Ectodermal cell (in vitro differentiated cells): ENCODE measurements around the gene ACR.

ENCODE experiments used
- H3K27ac ChIP-seq: 2 replicates; pipeline ENCODE4 v1.7.0; 2013; ENCODE audit warnings: mild to moderate bottlenecking, low read depth, low read length; ENCODE audit not compliant: insufficient read depth, poor library complexity, severe bottlenecking
- H3K27me3 ChIP-seq: 2 replicates; pipeline ENCODE4 v1.7.0; 2013; ENCODE audit warnings: mild to moderate bottlenecking, low read length; ENCODE audit not compliant: insufficient read depth, control insufficient read depth, poor library complexity, severe bottlenecking
- H3K36me3 ChIP-seq: one replicate; pipeline ENCODE4 v1.7.0; 2013; ENCODE audit warnings: low read length; ENCODE audit not compliant: control insufficient read depth, insufficient read depth
- H3K4me1 ChIP-seq: one replicate; pipeline ENCODE4 v1.7.0; 2013; ENCODE audit warnings: low read length; ENCODE audit not compliant: control insufficient read depth, insufficient read depth
- H3K4me3 ChIP-seq: 2 replicates; pipeline ENCODE4 v1.7.0; 2013; ENCODE audit warnings: low read depth, low read length, control low read depth; ENCODE audit not compliant: insufficient read depth
- H3K9me3 ChIP-seq: 2 replicates; pipeline ENCODE4 v1.7.0; 2013; ENCODE audit warnings: mild to moderate bottlenecking, low read length, moderate library complexity; ENCODE audit not compliant: control insufficient read depth
- WGBS, 2 experiments: methylation state at CpG; one replicate each; pipeline ENCODE4 v1.1.7; 2013; ENCODE audit warnings: missing lambda C conversion rate in 2 of 2; 5-methylcytosine and 5-hydroxymethylcytosine counted together

Gene ACR

DNA sequence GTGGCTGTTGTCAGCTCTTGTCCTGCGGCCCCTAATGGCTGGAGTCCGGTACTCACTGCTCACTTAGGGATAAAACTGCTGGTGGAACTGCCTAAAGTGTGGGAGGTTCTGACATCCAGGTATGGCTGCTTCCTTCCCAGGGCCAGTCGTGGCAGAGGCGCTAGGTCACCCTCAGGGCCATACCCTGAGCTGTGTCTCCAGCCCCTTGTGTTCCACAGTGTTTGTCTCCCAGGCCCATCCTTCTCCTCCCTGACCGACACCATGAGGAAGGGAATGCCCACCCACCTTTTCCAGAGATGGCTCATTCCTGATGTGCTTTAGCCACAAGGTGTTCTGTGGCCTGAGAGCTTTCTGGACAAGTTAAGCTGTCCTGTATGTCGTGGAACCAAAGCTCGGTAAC, 12.4 kb upstream of the ACR start:
- no peak overlapping the region for H3K4me3 ChIP-seq
- H3K36me3 ChIP-seq: no peaks in the 10 kb centered on the region
- 94 to 96% methylated on average over 7 of the region's 7 CpGs for WGBS, 2 experiments
- peaks cover 17% of the 10 kb centered on the region for H3K27me3 ChIP-seq
- no peak overlapping the region for H3K27ac ChIP-seq
- H3K4me1 ChIP-seq: no peaks in the 10 kb centered on the region
- no peaks in the 10 kb centered on the region for H3K9me3 ChIP-seq

DNA sequence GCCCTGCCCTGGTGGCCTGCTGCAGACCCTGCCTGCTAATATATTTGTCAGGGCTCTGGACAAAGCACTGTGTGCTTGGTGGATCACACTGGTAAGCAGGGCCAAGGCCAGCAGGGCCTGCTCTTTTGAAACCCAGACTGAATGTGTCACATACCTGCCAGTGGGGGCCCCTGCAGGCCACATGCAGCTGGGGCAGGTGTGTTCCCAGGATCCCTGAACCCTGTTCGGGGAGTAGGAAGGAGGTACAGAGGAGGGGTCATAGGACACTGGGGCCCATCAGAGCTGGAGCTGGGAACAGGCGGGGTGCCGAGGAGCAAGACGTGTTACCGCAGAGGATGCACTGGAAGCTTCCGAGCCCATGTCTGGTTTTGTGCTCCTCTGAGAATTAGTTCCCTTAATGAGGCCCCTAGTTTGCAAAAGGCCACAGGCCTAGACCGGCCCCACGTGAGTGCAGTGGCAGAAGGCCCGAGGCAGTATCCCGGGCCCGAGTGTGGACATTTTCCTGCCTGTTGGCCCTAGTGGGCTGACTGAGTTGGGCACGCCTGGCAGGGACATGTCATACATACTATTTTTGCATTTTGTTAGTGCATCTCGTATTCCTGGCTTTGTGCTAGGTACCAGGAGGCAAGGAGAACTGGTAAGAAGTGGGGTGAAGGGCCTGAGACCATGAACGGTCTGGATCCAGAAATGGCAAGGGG, 11.2 kb upstream of the ACR start:
- no peak overlapping the region for H3K27ac ChIP-seq
- no peak overlapping the region for H3K4me3 ChIP-seq
- no peaks in the 10 kb centered on the region for H3K9me3 ChIP-seq
- peaks cover 19% of the 10 kb centered on the region for H3K27me3 ChIP-seq
- WGBS, 2 experiments: 94 to 96% methylated on average over 14 of the region's 14 CpGs
- no peaks in the 10 kb centered on the region for H3K4me1 ChIP-seq
- no peaks in the 10 kb centered on the region for H3K36me3 ChIP-seq

DNA sequence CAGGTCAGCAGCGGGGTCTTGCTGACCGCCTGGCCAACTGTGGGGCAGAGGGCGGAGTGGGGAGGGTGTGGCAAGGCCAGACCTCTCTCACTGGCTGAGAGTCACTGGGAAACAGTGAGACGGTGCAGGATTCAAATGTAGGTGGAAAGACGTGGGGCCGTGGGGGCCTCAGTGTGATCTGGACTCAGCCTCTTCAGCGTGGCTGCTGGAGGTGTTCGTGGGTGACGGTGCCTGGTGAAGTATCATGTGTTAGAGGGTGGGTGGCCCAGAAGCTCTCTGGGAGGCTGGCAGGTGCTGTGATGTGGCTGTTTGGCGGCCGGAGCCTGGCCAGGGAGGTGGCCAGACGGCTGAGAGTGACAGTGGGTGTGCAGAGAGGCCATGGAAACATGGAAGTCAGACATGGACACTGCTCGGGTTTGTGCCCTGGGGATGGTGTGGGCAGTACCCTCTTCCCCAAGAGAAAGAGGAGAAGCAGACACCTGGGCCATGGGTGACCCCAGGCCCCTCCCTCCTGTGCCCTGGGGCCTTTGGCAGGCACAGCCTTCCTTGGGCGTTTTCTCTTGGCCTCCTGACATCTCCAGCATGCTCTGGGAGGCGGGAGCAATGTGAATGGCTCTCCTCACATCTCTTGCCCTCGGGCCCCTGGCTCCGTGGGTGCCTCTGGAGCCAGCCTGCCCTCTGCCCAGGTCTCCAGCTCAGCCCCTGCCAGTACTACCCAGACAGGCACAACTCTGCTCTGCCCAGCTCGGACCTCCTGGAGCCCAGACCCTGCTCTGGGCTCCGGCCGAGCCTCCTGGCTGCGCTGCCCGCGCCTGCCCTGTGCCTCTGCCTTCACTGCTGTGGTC, 10.1 kb upstream of the ACR start:
- 91 to 92% methylated on average over 23 of the region's 23 CpGs for WGBS, 2 experiments
- no peak overlapping the region for H3K4me3 ChIP-seq
- H3K27ac ChIP-seq: no peak overlapping the region
- H3K27me3 ChIP-seq: peaks cover 21% of the 10 kb centered on the region
- no peaks in the 10 kb centered on the region for H3K9me3 ChIP-seq
- H3K36me3 ChIP-seq: no peaks in the 10 kb centered on the region
- H3K4me1 ChIP-seq: no peaks in the 10 kb centered on the region

DNA sequence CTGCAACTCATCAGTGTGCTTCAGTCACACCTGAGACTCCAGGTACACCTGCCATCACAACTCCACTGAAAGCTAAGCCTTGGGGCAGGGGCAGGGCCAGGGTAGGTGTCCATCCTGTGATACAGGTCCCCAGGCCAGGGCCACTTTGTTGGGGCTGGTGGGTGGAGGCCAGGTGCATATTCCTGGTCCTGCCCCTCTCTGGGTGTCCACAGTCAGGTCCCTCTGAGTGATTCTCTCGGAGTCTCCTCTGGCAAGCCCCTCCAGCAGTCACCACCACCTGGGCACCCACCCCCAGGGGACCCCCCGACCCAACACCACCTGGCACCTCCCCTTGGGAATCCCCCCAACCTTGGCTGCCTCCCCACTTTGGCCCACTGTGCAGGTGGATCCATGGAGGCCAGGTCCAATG, 9.5 kb upstream of the ACR start:
- Histone ChIP-seq H3K9me3 (no peaks in the 10 kb centered on the region), H3K4me3 (no peak overlapping the region), H3K4me1 (peaks cover 4% of the 10 kb centered on the region), H3K27me3 (peaks cover 21% of the 10 kb centered on the region), H3K27ac (no peak overlapping the region), H3K36me3 (no peaks in the 10 kb centered on the region)
- WGBS, 2 experiments: 87 to 90% methylated on average over 2 of the region's 2 CpGs

DNA sequence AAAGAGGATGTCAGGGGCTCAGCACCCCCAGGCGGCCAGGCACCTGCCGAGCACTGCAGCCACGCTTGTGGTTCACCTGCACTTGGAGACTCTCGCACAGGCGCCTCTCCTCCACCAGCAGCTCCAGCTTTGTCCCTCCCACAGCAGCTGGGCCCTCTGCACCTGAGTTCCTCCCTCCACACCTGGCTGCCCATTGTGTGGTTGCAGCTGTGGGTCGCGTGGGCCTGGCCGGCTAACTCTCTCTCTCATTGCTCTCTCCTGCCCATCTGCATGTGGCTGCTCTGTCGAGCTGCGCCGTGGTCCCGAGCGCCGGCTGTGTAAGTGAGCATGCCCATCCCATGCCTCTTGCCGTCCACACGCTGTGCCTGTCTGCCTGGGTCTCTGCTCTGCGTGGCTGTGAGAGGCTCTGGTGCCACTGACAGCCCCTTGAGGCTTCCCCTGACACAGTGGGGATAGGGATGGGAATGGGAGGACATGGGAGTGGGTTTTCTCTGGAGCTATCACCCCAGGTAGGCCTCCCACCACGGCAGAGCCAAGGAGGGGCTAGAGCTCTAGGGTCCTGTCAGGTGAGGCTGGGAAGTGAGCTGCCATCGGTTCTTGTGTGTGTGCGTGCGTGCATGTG, 8.5 kb upstream of the ACR start:
- Histone ChIP-seq H3K27ac (no peak overlapping the region), H3K27me3 (peaks cover 24% of the 10 kb centered on the region), H3K36me3 (no peaks in the 10 kb centered on the region), H3K4me1 (peaks cover 6% of the 10 kb centered on the region), H3K9me3 (no peaks in the 10 kb centered on the region), H3K4me3 (no peak overlapping the region)
- WGBS, 2 experiments: 90% methylated on average over 21 of the region's 21 CpGs

DNA sequence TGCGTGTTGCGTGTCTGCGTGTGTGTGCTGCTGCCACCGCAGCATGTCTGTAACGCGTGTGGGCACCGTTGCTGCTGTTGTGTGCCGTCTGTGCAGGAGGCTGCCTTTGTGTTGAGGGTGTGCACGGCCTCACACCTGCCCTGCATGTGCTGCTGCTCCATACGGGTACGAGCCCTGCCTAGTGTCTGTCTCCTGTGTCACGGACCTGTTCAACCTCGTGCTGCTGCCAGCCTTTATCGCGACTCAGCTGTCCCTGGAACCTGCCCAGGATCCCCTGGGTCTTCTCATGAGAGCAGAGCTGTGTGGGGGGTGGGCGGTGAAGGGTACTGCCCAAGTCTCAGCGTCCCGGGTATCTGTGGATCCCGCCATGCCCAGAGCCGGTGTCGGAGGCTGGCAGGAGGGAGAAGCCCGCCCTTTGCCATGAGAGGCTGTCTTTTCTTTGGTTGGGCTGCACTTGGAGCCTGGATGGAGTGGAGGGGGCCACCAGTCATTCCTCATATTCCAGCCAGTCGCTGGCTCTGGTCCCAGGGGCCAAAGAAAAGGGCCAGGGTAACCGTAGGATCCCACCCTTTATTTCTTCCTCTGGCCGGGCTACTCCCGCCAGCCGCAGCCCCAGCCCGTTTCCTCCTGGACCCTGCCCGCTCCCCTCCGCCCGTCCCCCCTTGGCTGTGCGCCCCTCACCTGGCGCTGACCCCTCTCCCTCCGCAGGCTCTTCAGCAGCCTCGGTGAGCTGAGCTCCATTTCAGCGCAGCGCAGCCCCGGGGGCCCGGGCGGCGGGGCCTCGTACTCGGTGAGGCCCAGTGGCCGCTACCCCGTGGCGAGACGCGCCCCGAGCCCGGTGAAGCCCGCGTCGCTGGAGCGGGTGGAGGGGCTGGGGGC, 7.8 kb upstream of the ACR start:
- Histone ChIP-seq H3K27me3 (peaks cover 31% of the 10 kb centered on the region), H3K4me3 (no peak overlapping the region), H3K4me1 (peaks cover 6% of the 10 kb centered on the region), H3K27ac (no peak overlapping the region), H3K9me3 (no peaks in the 10 kb centered on the region), H3K36me3 (no peaks in the 10 kb centered on the region)
- 87 to 90% methylated on average over 54 of the region's 54 CpGs for WGBS, 2 experiments

DNA sequence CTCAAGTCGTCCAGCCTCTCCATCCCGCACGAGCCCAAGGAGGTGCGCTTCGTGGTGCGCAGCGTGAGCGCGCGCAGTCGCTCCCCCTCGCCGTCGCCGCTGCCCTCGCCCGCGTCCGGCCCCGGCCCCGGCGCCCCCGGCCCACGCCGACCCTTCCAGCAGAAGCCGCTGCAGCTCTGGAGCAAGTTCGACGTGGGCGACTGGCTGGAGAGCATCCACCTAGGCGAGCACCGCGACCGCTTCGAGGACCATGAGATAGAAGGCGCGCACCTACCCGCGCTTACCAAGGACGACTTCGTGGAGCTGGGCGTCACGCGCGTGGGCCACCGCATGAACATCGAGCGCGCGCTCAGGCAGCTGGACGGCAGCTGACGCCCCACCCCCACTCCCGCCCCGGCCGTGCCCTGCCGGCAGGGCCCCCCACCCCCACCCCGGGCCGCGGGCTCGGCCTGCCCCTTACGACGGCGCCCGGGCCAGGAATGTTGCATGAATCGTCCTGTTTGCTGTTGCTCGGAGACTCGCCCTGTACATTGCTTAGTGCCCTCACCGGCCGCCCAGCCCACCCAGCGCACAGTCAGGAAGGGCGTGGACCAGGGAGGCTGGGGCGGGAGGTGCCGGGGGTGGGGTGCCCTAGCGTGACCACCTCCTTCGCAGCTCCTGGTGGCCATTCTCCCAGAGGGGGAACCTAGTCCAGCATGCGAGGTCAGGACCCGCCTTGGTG, 6.9 kb upstream of the ACR start:
- 76 to 80% methylated on average over 76 of the region's 76 CpGs for WGBS, 2 experiments
- Histone ChIP-seq H3K27me3 (peaks cover 40% of the 10 kb centered on the region), H3K4me3 (no peak overlapping the region), H3K4me1 (peaks cover 6% of the 10 kb centered on the region), H3K36me3 (no peaks in the 10 kb centered on the region), H3K27ac (no peak overlapping the region), H3K9me3 (no peaks in the 10 kb centered on the region)

DNA sequence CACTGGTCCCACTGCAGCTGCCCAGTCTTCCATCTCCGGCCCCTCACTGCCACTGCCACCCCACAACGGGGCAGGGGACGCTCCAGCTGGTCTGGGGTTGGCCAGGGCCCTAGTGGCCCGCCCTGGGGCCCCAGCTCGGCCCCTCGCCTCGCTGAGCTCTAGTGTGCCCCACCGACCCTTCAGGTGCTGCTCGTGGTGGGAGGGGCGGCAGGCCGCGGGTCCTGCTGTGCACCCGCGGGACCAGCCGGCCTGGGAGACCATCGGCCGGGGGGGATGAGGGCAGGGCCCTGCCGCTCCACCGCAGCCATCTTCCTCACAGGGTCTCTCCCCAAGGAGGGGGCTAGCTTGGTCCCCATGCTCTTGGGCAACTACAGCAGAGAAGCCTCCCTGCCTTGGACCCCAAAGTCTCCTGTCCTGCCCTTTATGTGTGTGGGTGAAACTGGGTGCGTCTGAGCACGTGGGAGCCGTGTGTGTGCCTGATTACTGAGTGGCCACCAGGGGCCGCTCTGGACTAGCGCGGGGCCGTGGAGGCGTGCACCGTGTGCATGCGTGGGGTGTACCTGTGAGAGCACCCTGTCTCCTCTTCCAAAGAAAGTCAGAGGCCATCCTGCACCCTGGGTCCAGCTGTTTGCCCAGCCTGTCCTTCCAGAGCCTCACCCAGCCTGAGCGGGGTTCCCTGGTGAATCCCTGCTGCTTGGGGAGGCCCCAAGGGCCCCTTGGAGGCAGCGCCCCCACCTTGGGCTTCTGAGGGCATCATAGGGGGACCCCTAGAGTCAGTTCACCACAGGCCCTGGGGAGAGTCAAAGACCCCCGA, 6.0 kb upstream of the ACR start:
- H3K9me3 ChIP-seq: no peaks in the 10 kb centered on the region
- H3K4me1 ChIP-seq: peaks cover 6% of the 10 kb centered on the region
- H3K4me3 ChIP-seq: no peak overlapping the region
- no peak overlapping the region for H3K27ac ChIP-seq
- no peaks in the 10 kb centered on the region for H3K36me3 ChIP-seq
- H3K27me3 ChIP-seq: peaks cover 49% of the 10 kb centered on the region
- 61 to 65% methylated on average over 32 of the region's 32 CpGs for WGBS, 2 experiments

DNA sequence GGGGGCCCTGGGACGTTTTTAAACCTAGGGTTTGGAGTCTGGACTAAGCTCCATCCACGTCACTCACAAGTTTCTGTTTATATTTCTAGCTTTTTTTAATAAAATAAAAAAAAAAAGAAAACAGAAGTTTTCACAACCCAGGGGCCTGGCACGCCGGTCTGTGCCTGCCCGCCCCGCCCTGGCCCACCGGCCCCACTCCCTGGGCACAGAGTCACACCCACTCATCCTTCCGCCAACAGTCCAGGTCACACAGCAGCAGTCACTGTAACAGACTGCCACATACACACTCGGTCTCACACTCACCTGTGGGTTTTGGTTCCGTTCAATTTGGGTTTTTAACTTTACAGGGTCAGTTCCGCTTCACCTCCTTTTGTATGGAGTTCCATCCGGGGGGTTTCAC, 5.3 kb upstream of the ACR start:
- WGBS, 2 experiments: 92 to 94% methylated on average over 11 of the region's 12 CpGs
- H3K4me1 ChIP-seq: peaks cover 6% of the 10 kb centered on the region
- H3K9me3 ChIP-seq: no peaks in the 10 kb centered on the region
- H3K36me3 ChIP-seq: no peaks in the 10 kb centered on the region
- no peak overlapping the region for H3K27ac ChIP-seq
- H3K27me3 ChIP-seq: peaks cover 53% of the 10 kb centered on the region
- no peak overlapping the region for H3K4me3 ChIP-seq
